ENCODE data around the gene FIP1L1. TPM values are rescaled to one million over a fixed set of nuclear protein-coding genes. Genes with fewer than 3 reads are reported as not detected.
A peak's percentile ranks its signal among the peaks of the same experiment; 100 is the strongest.

The FIP1L1 gene
- total and polyA plus RNA-seq, 2 of the 13 experiments (the other 11 are each of a cell fraction or from before 2014, with no cell fraction given), result 14.9 to 69.4 TPM

DNA sequence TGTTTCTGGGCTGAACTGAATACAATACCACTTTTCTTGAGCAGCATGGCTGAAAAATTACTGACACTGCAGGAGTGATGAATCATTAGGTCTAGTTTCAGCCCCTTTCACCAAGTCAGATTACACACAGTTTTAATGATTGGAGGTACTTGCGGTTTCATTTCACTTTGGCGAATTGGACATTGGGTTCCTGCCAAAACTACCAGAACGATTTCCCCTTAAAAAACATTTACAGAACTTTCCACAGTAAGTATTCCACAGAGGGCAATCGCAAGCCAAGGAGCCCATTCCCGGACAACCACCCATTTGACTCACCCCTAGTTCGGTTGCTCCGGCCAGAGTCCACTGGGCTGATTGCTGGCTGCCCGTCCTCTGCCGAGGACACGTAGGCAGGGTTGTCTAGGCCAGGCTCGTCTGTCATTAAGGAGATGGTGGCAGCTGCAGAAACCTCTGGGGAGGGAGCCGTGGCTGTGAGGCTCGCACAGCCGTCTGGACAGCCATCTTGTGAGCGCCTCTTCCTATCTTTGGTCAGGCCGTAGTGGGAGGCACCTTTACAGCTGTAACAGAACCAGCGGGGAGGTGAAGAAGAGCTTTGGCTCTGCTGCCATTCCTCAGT, 130.3 kb downstream of the FIP1L1 start (continued):
- no peak for TF ChIP-seq RFX5 (IDR thresholded peaks at IDR 0.05; ENCODE audit: low read depth, low read length)
- no peak for TF ChIP-seq ZNF547 (CRISPR knock-in tag; IDR thresholded peaks at IDR 0.05)
- no peak for TF ChIP-seq NFATC3 (CRISPR knock-in tag; IDR thresholded peaks at IDR 0.05)
- TF ChIP-seq ZNF572 (CRISPR knock-in tag; IDR thresholded peaks at IDR 0.05), result 0 out of 2 replicates have a peak, but pooled peaks have one; percentile 55
- no peak for TF ChIP-seq HMG20A (CRISPR knock-in tag; IDR thresholded peaks at IDR 0.05; ENCODE audit: borderline replicate concordance)
- peak; percentile 85; the same call in 1 of the 2 replicates for TF ChIP-seq ZNF644 (CRISPR knock-in tag; IDR thresholded peaks at IDR 0.05; ENCODE audit: low read depth)
- TF ChIP-seq AHDC1 (CRISPR knock-in tag; IDR thresholded peaks at IDR 0.05; ENCODE audit: borderline replicate concordance), result 0 out of 2 replicates have a peak, but pooled peaks have one; percentile 33
- no peak for TF ChIP-seq TSC22D2 (CRISPR knock-in tag; IDR thresholded peaks at IDR 0.05; ENCODE audit: borderline replicate concordance)
- TF ChIP-seq TCF7 (IDR thresholded peaks at IDR 0.05; ENCODE audit: low read depth), result no peak
- no peak for TF ChIP-seq ZNF646 (CRISPR knock-in tag; IDR thresholded peaks at IDR 0.05)
- TF ChIP-seq SRSF9 (IDR thresholded peaks at IDR 0.05; ENCODE audit: borderline replicate concordance, insufficient read depth, low read depth, low read length, poor library complexity, severe bottlenecking), result no peak
- no peak for TF ChIP-seq ZNF746 (CRISPR knock-in tag; IDR thresholded peaks at IDR 0.05)
- no peak for TF ChIP-seq ZNF605 (CRISPR knock-in tag; IDR thresholded peaks at IDR 0.05)
- TF ChIP-seq POGZ (CRISPR knock-in tag; IDR thresholded peaks at IDR 0.05), result peak; percentile 63
- TF ChIP-seq GZF1 (CRISPR knock-in tag; IDR thresholded peaks at IDR 0.05), result 0 out of 2 replicates have a peak, but pooled peaks have one; percentile 68
- no peak for TF ChIP-seq ZMAT3 (CRISPR knock-in tag; conservative IDR thresholded peaks at IDR 0.05)
- no peak for TF ChIP-seq CHD4 (IDR thresholded peaks at IDR 0.05; ENCODE audit: borderline replicate concordance, low read length)
